Activated CD8-positive, alpha-beta T cell treated with anti-CD3 and anti-CD28 coated beads for 36 hours (primary cell): ENCODE measurements around the gene ADCY4. TPM values are rescaled to one million over a fixed set of nuclear protein-coding genes. Genes with fewer than 3 reads are reported as not detected.

Source experiments
- ATAC-seq: fragments of 200-7000 bp; cut with Tn5 transposase; one replicate; pipeline ENCODE4 v1.10.0; 2021; ENCODE audit warnings: mild to moderate bottlenecking, moderate library complexity
- CTCF ChIA-PET: fragments of 350-600 bp; sonication (Branson Sonifier 250); formaldehyde crosslinking; loops from one replicate; lab custom pipeline; 2021; ENCODE audit warnings: antibody characterized with exemption; lab: Charles Lee
- POLR2A ChIA-PET: fragments of 350-600 bp; sonication (Branson Sonifier 250); formaldehyde crosslinking; loops from one replicate; lab custom pipeline; 2021; ENCODE audit warnings: antibody characterized with exemption; lab: Charles Lee
- DNase-seq: peaks from one replicate; pipeline ENCODE4 v3.0.0-alpha.2; 2020
- H3K27ac Mint-ChIP-seq: one replicate; pipeline ENCODE4 v1.8.0; 2021; ENCODE audit warnings: mild to moderate bottlenecking, mixed read lengths
- H3K27me3 Mint-ChIP-seq: one replicate; pipeline ENCODE4 v1.8.0; 2021; ENCODE audit warnings: mixed read lengths
- H3K36me3 Mint-ChIP-seq: one replicate; pipeline ENCODE4 v1.8.0; 2021; ENCODE audit warnings: low read depth, mixed read lengths
- H3K4me1 Mint-ChIP-seq: one replicate; pipeline ENCODE4 v1.8.0; 2021; ENCODE audit warnings: low read depth, mixed read lengths
- H3K4me3 Mint-ChIP-seq: one replicate; pipeline ENCODE4 v1.8.0; 2021; ENCODE audit warnings: mild to moderate bottlenecking, moderate library complexity, mixed read lengths
- H3K9me3 Mint-ChIP-seq: one replicate; pipeline ENCODE4 v1.8.0; 2021; ENCODE audit warnings: mixed read lengths
- intact Hi-C: fragments of 100-400 bp; cut with micrococcal nuclease; formaldehyde crosslinking; loops from one replicate; pipeline ENCODE4 v1.10.0; 2022
- total RNA-seq, 2 experiments: library from RNA; stranded (reverse); gene quantifications; one replicate each; pipeline ENCODE4 v1.2.3, GENCODE V29; 2021
- TF ChIP-seq, protein P1 (sequence below): fragments of 200-600 bp; IDR thresholded peaks from one replicate; pipeline ENCODE4 v1.8.0; 2022; ENCODE audit warnings: antibody characterized with exemption, mild to moderate bottlenecking

Gene ADCY4
- total RNA-seq, 2 experiments from 2014 or later, result 1.3 to 1.5 TPM

DNA sequence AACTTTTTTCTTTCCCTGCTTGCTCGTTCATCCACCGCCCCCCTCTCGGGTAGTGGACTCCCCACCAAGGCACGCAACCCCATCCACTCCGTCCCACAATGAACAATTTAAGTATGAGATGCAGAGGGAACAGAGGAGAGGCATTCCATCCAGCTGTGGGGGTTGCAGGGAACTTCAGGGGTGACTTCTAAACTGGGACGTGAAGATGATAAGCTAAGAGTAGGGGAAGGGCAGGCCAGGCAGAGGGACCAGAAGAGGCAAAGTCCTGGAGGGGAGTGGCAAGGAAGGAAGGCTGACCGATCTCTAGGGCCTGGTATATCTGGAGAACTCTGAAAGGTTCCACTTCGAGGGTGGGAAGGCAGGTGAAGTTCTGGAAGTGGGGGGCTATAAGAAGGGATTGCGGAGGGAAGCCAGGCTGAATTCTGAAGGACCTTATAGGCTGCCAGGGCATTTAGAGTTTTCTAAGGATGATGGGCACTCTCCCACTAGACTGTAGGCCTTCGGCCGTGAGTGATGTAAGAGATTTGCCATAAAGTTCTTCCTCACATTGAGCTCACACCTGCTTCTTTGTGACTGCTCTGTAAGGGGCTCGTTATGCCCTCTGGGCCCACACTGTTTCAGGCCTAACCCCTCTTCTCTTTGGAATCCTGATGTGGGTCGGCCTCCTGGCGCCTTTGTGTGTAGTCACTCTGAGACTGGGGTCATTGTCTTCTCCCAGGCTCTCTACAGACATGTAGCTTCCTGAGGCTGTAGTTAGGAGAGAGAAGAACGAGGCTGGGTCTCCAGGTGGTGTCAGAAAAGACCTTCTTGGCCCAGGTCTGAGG is 45.2 kb upstream of the ADCY4 start:
- Mint-ChIP-seq H3K4me3 (no peak overlapping the region), H3K4me1 (no peaks in the 10 kb centered on the region), H3K36me3 (no peaks in the 10 kb centered on the region), H3K27ac (no peak overlapping the region), H3K9me3 (no peaks in the 10 kb centered on the region), H3K27me3 (peaks cover 2% of the 10 kb centered on the region)
- intact Hi-C loops, result no loop called here
- DNase-seq (no peak), ATAC-seq (no peak)
- ChIA-PET POLR2A (interaction anchor here (1.0 kb wide), 1 partner anchor 11 kb away, joined by 3 read pairs; no protein-coding TSS in a partner anchor), CTCF (interaction anchor here (0.7 to 1.8 kb wide), 4 partner anchors 47 to 57 kb away, joined by 3 to 5 read pairs (median 4); no protein-coding TSS in a partner anchor)
- TF ChIP-seq, protein P1, sequence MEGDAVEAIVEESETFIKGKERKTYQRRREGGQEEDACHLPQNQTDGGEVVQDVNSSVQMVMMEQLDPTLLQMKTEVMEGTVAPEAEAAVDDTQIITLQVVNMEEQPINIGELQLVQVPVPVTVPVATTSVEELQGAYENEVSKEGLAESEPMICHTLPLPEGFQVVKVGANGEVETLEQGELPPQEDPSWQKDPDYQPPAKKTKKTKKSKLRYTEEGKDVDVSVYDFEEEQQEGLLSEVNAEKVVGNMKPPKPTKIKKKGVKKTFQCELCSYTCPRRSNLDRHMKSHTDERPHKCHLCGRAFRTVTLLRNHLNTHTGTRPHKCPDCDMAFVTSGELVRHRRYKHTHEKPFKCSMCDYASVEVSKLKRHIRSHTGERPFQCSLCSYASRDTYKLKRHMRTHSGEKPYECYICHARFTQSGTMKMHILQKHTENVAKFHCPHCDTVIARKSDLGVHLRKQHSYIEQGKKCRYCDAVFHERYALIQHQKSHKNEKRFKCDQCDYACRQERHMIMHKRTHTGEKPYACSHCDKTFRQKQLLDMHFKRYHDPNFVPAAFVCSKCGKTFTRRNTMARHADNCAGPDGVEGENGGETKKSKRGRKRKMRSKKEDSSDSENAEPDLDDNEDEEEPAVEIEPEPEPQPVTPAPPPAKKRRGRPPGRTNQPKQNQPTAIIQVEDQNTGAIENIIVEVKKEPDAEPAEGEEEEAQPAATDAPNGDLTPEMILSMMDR, result no peak

DNA sequence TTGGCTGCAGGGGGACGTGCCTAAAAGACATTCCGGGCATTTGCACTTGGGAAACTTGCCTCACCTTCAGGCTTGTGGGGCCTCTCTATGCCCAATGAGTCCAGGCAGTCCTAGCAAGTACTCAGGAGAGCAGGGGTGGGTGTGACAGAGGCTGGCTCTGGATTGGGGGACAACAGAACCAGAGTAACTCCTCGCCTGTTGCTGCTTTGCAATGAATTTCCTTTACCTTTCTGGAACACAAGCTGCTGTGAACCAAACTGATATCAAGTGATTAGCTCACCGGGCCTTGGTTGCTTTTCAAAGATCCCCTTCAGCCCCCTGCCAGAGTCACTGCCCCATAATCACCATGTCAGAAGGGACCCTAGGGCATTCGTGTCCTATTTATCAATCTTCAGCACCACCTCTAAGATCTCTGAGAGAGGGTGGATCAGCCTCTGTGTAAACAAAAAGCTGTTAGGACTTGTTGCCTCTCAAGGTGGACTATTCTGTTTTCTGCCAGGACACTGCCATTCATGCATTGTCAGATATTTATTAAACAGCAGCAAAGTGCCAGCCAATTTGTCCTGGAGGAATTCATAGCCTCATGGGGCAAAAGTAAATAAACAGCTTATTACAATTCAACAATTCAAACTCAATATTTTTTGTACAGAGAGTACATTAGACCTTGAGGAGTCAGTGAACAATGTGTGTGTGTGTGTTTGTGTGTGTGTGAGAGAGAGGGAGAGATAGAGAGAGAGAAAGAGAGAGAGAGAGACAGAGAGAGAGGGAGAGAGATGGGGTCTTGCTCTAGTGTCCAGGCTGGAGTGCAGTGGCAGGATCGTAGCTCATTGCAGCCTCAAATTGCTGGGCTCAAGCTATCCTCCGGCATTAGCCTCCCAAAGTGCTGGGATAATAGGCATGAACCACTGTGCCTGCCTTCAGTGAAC is 44.4 kb upstream of the ADCY4 start:
- H3K4me1 Mint-ChIP-seq, result no peaks in the 10 kb centered on the region
- ChIA-PET POLR2A (interaction anchor here (1.0 to 1.1 kb wide), 3 partner anchors 12 to 57 kb away, joined by 3 read pairs; no protein-coding TSS in a partner anchor), CTCF (interaction anchor here (1.2 to 1.8 kb wide), 3 partner anchors 46 to 58 kb away, joined by 3 to 5 read pairs (median 4); no protein-coding TSS in a partner anchor)
- no peaks in the 10 kb centered on the region for H3K9me3 Mint-ChIP-seq
- H3K4me3 Mint-ChIP-seq, result no peak overlapping the region
- DNase-seq (no peak), ATAC-seq (no peak)
- peaks cover 2% of the 10 kb centered on the region for H3K27me3 Mint-ChIP-seq
- H3K27ac Mint-ChIP-seq, result no peak overlapping the region
- no peaks in the 10 kb centered on the region for H3K36me3 Mint-ChIP-seq
- intact Hi-C loops, result no loop called here
- TF ChIP-seq, protein P1, result no peak

DNA sequence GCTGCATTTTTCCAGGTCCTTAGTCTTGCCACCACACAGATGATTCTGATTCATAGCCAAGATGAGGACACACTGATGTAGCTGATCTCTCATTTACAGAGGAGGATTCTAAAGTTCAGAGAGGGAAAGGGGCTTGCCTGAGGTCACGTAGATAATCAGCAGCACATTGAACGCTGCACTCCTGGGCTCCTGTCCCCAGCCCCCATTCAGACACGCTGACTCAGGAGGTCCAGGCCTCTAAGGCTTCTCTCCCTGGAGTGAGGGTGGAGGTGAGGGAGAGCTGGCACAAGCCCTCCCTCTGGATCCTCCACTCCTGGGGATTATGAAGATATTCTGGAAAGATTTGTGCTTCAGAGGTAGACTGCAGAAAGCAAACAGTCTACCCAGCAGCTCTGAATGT is 43.5 kb upstream of the ADCY4 start:
- Mint-ChIP-seq H3K4me3 (no peak overlapping the region), H3K4me1 (no peaks in the 10 kb centered on the region), H3K27ac (no peak overlapping the region), H3K27me3 (no peaks in the 10 kb centered on the region), H3K36me3 (no peaks in the 10 kb centered on the region), H3K9me3 (no peaks in the 10 kb centered on the region)
- DNase-seq, result no peak
- intact Hi-C loops, result no loop called here
- no peak for ATAC-seq
- TF ChIP-seq, protein P1, result no peak
- POLR2A ChIA-PET, result interaction anchor here (1.0 to 1.1 kb wide), 2 partner anchors 12 to 58 kb away, joined by 3 read pairs; no protein-coding TSS in a partner anchor
- CTCF ChIA-PET, result interaction anchor here (1.2 to 1.8 kb wide), 3 partner anchors 16 to 53 kb away, joined by 3 to 5 read pairs (median 5); no protein-coding TSS in a partner anchor

DNA sequence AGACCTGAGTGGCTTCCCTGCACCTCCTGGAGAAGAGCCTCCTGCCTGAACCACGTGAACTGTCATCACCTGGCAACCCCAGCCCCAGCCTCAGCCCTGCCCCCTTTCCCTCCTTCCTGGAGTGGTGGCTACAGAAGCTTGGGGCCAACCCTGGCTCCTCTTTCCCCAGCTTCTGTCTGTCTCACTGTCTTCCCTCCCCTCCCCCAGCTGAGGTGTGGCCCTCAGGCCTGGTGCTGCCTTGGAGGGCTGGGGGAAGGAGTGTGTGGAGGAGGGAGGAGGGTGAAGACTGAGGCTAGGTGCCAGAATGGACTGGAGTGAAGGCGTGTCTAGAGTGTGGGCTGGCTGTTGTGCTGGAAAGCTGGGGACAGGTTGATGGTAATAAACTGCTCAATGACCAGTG is 42.8 kb upstream of the ADCY4 start:
- no peak for ATAC-seq
- Mint-ChIP-seq H3K27ac (no peak overlapping the region), H3K9me3 (no peaks in the 10 kb centered on the region), H3K4me3 (no peak overlapping the region), H3K4me1 (no peaks in the 10 kb centered on the region), H3K36me3 (no peaks in the 10 kb centered on the region), H3K27me3 (no peaks in the 10 kb centered on the region)
- ChIA-PET CTCF (interaction anchor here (1.1 to 2.9 kb wide), 4 partner anchors 16 to 54 kb away, joined by 3 to 10 read pairs (median 6); no protein-coding TSS in a partner anchor), POLR2A (no interaction called here)
- intact Hi-C loops, result no loop called here
- DNase-seq, result no peak
- TF ChIP-seq, protein P1, result no peak
